Stimulated activated CD4-positive, alpha-beta T cell treated with anti-CD3 and anti-CD28 coated beads, Interleukin-12 subunit alpha, Interleukin-12 subunit beta, amount 100 ng/mL, for 48 hours (primary cell): Measurements from ENCODE around the gene PDLIM3.
A peak's percentile ranks its signal among the peaks of the same experiment; 100 is the strongest.

Experiments used
- DNase-seq, 3 donors: peaks; one replicate each; pipeline ENCODE4 v3.0.0-alpha.2; 2020; ENCODE audit warnings: low read depth in 2 of 3, low spot score in 1 of 3

PDLIM3 gene

DNA sequence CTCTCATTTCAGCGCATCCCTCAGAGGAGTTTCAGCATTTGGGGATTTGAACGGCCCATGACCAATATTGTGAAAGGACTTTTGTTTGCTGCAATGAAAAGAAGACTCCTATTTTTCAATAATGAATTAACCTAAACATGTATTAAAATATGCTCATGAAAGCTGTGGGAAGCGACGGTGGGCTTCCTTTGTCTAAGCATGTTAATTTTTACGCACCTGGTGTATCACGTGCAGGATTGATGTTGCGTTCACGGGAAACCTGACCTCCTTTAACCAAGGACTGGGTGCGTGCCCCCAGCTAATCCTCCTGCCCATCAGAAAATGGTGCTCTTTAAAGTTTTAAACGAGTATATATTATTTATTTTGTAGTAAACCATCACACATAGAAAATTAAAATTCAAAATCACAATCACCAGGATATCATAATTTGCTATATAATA lies 63.2 kb downstream of the PDLIM3 start:
- no peak for DNase-seq

DNA sequence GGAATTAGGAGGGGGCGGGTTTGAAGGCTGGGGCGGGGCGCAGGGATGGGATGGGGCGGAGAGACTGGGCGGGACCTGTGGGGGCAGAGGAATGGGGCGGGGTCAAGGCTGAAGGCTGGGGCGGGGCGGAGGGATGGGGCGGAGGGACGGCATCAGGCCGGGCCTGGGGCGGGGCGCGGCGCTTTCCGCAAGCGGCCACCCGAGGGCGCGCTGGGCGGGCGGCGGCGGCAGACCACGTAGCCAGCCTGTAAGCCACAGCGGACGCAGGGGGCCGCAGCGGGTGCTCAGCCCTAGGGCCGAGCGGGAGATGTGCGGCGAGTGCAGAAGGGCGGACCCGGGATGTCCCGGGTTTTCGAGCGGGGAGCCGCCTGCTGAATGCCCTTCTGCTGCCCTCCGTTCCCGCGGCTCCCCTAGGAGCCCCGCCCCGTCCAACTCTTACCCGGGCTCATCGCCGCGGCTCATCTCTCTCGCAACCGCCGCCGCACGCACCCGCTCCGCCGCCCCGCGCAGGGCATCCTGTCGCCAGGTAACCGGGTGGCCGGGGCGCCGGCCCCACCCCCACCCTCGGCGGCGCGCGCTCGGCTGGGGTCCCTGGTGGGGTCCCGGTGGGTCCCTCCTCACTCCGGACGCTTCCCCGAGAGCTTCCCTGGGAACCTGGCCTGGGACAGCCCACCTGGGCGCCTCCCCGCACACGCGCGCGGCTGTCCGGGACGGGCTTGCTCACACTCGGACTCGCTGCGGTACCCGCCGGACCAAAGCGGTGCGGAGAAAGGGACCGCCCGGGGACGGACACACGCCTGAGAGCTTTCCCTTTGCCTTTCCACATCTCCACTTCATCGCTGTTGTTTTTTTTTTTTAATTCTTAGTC lies 63.8 kb downstream of the PDLIM3 start, which contains the start of gene CCDC110:
TSS of gene CCDC110 (minus strand) at position 499 of the 868 bp plus-strand sequence. CDS start at position 449, 50 bp downstream.
- DNase-seq: peak; percentile 84 to 93 (median 91)

DNA sequence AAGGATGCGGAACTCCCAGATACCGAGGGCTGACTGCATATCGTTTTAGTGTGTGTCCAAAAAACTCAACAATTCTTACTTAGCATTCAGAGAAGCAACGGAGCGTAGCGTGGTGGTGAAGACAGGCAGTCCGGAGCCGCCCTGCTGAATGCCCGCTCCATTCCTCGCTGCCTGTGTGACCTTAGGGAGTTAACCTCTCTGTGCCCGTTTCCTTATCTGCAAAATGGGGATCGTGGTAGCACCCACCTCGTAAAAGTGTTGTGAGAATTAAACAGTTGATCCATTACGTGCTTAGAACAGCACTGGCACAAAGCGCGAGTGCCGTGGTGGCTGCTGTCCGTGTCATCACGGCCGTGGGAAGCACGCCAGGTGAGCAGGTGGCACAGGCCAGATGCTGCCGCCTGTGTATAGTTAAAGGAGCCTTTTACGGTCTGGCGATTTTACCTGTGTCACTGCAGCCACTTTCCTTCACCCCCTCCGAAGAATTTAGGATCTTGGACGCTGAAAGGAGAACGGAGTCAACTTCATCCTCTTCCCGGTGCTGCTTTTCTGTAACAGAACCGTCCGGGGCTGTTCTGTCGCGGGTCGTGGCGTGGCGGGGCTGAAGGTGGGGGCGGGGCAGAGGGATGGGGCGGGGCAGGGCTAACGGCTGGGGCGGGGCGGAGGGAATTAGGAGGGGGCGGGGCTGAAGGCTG lies 64.7 kb downstream of the PDLIM3 start:
- DNase-seq: no peak

DNA sequence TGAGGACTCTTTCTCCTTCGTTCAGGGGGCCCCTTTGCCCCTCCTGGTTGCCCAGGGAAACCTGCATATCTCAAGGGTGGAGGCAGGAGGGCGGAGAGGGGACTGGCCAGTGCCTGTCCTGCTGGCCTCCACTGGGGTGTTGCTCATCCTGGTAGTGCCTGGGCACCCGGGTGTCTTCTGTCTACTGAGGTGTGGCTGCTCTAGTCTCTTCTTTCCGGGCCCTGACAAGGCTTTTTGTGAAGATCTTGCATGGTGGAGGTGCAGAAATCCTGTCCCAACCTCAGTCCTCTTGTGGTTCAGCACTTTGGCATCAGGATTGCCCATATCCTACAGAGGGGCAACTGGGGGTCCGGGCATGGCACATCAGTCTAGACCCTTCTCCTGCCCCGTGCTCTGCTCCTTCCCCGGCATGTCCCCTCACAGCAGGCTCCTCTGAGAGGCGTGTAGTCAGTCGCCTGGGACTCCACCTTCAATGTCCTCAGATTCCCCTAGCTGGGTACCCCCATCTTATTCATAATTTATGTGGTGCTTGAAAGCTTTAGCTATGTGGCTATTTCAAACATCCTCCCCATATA lies 65.6 kb downstream of the PDLIM3 start:
- no peak for DNase-seq

DNA sequence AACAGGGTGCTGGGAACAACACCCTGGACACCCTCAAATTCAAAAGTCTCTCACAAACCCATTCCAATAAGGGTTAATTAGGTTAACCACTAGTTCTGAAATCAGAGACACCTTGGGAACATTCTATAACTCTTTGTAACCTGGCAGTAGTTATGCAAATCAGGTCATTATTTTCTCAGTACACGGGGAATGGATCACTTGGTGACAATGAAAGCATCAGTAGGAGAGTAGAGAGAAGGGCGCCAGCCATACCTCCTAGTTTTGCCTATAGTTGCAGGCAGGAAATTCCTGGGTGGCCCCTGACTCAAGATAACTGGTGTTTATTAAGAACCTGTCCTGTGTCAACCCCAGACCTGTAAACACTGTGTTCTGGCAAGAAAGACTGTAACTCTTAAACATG lies 66.3 kb downstream of the PDLIM3 start:
- no peak for DNase-seq

DNA sequence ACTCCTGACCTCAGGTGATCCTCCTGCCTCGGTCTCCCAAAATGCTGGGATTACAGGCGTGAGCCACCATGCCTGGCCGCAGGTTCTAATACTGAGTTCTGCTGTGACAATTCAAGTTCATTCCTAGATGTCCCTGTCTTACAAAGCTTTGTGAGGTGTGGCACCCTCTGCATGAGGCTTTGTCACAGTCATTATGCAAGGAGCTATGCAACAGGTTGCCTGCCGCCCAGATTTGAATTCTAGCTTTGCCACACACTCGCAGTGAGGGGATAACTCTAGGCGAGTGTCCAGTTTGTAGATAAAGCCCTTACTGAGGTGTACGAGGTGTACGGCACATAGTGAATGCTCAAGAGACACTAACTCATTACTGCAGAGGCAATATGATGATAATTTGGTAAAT lies 67.3 kb downstream of the PDLIM3 start:
- no peak for DNase-seq

DNA sequence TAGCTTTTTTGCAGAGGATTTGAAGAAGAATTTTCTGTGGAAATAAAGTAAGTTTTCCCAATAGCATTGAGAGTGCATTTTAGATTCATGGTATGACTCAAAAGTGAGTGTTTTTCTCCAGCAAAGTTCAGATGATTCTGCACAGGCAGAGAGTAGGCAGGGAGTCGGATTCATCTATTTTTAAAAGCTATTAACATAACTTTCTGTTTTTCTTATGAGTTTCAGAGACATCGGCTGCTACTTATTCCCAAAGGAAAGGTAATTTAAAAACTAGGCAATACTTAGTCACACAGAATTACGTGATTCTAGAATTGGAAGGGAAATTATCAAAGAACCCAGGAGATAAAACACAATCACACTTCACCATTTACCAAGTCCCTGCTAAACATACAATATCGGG lies 68.2 kb downstream of the PDLIM3 start:
- DNase-seq: no peak

DNA sequence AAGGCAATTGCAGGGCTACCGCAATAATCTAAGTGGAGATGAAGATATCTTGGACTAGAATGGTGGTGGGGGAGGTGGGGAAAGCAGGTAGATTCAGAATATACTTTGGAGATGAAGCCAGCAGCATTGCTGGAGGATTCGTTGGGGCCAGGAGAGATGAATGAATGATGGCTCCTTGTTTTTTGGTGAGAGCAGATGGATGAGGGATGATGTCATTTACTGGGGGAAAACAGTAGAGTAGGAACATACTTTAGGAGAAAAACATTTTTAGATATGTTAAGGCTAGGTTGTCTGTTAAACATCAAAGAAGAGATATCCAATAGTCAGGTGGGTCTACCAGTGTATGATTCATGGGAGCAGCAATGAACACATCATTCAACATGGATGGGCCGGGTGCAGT lies 69.6 kb downstream of the PDLIM3 start:
- no peak for DNase-seq

DNA sequence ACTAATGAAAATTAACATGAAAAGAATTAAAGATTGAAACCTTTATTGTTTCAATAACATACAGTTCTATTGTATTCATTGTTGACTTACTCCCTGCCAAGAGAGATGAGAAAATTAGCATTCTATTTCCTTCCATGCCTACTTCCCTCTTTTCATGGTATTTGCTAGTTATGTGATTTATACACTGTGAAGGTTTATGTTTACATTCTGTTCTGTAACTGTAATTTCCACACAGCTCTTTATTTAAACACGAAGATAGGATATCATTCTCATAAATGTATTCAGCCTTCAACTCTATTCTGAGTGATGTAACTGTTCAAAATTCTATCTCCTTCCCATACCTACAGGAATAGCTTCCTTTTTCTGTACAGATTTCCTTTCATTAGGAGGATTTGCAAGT lies 70.4 kb downstream of the PDLIM3 start:
- DNase-seq: no peak

DNA sequence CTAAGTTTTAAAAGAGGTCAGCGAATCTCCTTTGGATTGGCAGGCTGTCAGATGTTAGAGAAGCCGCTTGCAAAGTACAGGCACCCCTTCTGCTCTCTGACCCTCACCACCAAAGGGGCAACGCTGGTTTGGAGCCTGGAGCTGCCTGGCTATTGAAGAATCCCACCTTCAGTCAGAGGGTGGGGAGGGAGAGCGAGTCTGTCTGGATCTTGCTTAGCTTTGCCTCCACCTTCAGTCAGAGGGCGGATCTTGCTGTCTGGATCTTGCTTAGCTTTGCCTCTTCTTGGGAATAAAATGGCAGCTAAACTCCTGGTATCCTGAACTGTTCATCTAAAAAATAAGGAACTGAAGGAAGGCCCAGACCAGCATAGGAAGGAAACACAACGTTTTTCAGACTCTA lies 71.1 kb downstream of the PDLIM3 start:
- DNase-seq: no peak

DNA sequence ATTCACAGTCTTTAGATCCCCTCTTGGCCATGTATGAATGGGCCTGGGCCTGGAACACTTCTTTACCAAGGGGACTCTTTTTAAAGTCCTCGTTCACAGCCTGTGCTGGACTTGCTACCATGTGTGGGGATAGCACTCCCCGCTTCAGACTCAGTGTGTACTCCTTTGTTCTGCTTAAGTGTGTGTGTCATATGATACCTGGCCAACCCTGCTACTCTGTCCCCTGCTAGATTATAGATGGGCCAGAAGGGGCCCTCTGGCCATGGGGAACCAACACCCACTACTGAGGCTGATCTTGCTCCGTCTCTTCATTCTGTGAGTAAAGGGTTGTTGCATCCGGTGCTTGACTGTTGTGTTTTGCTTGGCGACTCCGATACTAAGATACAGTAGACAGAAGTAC lies 71.8 kb downstream of the PDLIM3 start:
- no peak for DNase-seq

DNA sequence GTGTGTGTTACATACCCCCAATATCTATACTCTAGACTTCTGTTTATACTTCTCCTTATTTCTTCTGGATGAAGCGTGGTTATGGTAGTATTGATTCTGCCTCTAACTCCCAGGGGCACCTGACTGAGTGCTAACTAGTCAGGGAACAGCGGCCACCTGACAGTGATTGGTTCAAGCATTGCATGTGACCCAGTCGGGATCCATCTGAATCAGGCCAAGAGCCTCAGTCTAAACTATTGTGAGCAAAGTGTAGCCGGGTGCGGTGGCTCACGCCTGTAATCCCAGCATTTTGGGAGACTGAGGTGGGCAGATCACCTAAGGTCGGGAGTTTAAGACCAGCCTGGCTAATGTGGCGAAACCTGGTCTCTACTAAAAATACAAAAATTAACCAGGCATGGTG lies 73.7 kb downstream of the PDLIM3 start:
- DNase-seq: no peak

DNA sequence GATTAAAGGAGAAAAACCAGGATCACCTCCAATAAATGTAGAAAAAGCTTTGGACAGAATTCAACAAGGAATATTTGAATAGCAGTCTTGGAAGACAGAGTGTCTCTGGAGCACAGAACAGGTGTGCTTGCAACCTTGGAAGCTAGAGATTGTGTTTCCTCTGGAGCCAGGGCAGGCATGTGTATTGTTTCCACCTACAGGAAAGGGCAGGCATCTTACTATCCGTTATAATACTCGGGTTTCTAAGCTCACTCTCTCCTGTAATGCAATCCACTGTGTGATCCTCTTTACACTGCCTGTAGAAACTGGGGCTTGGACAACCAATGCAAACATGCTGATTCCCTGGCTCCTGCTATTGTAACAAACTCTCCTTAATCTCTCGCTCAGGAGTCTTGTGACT lies 78.2 kb downstream of the PDLIM3 start:
- no peak for DNase-seq

DNA sequence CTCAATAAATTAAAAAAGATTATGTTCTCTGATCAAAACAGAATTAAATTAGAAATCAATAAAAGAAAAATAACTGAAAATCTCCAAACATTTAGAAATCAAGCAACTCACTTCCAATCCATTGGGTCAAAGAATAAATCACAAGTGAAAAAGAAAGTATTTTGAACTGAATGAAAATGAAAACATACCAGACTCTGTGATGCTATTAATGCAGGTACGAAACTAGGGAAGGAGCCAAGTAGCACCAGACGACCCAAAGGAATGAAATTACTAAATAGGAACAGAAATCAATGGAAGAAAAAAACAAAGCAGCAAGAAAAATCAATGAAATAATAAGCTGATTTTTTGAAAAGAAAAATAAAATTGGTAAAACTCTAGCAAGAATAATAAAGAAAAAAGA lies 79.2 kb downstream of the PDLIM3 start:
- DNase-seq: no peak
